ENCODE measurements around the gene NKAIN2. TPM values are rescaled to one million over a fixed set of nuclear protein-coding genes. Genes with fewer than 3 reads are reported as not detected.
"Not testable (repeated sequence)": the region's sequence is repeated elsewhere in the genome, so short reads cannot be mapped to it uniquely, and the experiment has no call there.

Gene NKAIN2
- total RNA-seq, 1 experiment from 2014 or later = 2.5 TPM

DNA sequence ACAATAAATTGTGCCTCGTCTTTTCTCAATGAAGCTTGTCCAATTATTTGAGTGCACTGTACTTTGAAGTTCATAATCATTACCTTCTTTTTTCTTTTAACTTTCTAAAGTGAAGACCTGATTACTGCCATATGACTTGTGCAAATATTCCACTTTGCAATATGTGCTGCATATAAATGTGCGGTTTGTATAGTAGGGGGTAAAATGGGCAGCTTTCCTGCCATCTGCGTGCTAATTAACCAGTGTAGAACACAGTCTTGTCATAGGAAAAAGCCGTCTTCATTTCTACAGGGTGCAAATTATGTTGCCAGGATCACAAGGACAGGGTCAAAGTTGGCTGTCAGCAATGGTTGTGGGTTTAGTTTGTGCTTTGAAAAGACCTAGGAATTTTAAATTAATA lies 397.0 kb downstream of the NKAIN2 start:
- no peak for DNase-seq (ENCODE audit: low read depth)
- in situ Hi-C loops (cut with HindIII; ENCODE audit: low pct_unique_long_range_greater_than_20kb, low sequenced_read_pairs) = no loop called here

DNA sequence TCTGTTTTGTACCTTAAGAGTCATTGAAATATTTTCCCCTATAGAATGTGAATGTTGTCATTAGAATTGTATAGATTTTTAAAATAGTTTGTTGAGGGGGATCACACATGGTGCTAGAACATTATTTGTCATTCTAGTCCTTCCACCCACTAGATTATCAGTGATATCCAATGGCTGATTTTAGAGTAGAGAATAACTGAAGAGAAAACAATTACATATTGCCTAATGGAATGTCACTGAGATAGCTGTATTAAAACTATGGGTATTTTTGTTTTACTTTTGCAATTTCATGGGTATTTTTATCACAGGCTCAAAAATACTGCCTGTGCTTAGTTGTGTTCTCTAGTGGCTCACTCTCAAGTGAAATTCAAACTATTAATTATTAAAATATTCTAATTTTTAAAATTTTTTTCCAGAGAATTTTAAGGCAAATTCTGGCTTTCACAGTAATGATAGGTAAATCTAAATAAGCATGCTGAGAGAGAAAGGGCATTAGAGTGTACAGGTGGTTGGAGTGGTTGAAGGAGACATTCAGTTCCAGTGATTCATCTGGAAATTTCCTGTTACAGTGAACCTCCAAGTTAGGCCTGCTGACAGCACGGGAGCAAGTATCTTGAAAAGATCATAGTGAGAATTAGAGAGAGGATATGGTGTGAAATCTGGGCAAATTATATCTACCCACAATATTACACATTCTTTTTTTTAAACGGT lies 399.6 kb downstream of the NKAIN2 start:
- DNase-seq (ENCODE audit: low read depth) = no peak
- in situ Hi-C loops (cut with HindIII; ENCODE audit: low pct_unique_long_range_greater_than_20kb, low sequenced_read_pairs) = no loop called here

DNA sequence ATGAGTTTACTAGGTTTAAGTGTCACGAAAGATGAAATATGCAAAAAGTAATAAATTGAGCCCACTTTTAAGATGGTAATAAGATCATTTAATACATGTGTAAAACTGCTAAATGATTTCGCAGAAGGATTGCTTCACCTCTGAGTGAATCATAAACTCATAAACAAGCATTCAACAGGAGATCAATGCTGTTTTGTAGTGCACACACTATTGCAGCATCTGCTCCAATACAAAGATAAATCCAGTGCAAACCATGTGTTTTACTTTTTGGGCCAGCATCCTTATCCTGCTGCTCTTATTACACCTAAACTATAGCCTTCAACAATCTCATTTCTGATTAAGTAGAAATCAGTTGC lies 400.1 kb downstream of the NKAIN2 start:
- in situ Hi-C loops (cut with HindIII; ENCODE audit: low pct_unique_long_range_greater_than_20kb, low sequenced_read_pairs) = no loop called here

DNA sequence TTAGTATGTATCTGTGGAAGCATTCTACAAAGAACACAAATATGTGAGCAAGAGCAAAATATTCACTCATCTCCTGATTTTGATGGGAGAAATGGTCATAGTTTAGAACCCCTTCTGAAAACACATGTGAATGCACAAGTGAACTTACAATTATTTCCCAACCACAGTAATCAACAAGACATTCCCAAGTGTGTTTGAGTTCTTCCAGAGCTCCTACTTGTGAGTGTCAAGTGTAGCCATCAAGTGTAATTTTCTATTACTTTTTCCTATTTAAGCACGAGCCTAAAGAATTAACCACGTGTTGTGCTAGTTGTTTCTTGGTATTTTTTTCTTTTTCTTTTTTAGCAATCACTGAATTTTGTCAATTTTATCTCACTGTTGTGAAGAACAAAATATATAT lies 402.3 kb downstream of the NKAIN2 start:
- DNase-seq (ENCODE audit: low read depth) = no peak
- in situ Hi-C loops (cut with HindIII; ENCODE audit: low pct_unique_long_range_greater_than_20kb, low sequenced_read_pairs) = no loop called here

More for the DNA sequence above, 400.1 kb downstream of the NKAIN2 start:
- DNase-seq (ENCODE audit: low read depth) = no peak

DNA sequence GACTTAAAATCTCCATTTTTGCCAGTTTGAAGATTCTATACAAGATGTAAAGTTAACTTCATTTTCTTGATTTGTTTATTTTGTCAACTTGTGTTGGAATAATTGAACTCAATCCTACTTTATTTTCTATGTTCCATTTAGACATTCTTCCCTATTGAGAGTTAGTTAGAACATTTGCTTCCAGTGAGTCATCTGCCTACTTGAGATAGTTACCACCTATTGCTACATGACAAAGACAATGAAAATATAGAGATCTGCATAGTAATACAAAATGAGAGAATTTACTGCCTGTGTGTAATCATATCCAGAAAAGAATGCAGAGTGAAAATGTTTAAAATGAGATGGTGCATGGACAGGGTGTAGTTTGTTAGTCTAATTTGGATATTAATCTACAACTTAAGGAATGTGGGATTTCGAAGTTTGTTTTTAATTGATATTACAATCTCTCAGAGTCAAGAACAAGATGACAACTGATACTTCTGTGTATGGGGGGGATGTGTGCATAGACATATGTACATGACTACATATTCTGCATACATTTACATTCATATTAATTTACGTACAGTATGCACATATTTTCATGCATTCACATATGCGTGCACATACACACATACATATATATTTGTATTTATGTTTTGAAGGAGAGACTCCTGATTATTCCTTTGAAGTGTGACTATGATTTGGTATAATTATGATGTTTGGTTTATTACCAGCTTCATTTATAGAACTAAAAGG lies 420.1 kb downstream of the NKAIN2 start:
- in situ Hi-C loops (cut with HindIII; ENCODE audit: low pct_unique_long_range_greater_than_20kb, low sequenced_read_pairs) = no loop called here
- DNase-seq (ENCODE audit: low read depth) = peak; percentile 38

DNA sequence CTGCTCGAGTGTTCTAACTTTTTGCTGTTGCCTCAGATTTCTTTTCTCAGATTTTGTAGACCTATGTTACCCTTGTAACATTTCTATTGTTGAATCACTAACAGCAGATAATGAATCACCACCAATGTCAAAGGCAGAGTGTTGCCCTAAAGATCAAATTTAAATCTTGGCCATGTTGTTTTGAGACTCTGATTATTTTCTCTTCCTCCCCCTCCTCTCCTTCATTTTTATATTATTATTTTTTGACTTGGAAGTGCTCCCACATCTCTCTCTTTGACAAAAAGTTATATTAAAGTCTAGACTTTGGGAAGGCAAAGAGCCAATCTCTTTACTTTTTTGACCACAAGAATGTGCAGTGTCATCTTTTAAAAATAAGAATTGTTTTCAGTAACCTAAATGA lies 422.7 kb downstream of the NKAIN2 start:
- in situ Hi-C loops (cut with HindIII; ENCODE audit: low pct_unique_long_range_greater_than_20kb, low sequenced_read_pairs) = no loop called here
- DNase-seq (ENCODE audit: low read depth) = peak; percentile 64

DNA sequence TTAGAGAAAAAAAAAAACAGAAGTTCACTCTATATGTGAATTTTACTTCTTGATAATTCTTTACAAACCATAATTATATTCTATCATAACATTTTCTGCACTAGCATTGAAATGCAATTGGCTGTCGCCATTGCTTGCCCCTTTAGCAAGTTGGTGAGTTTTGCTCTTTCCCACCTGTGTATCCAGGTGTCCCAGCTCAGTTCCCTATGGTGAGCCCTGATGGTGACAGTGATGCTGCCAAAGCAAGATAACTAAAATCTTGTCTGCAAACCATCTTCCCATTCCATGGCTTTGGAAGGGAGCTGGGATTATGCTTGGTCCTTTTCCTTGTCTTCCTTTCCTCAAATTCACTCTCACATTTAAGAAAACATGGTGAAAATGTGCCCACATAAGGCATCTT lies 429.6 kb downstream of the NKAIN2 start:
- no peak for DNase-seq (ENCODE audit: low read depth)
- in situ Hi-C loops (cut with HindIII; ENCODE audit: low pct_unique_long_range_greater_than_20kb, low sequenced_read_pairs) = no loop called here

DNA sequence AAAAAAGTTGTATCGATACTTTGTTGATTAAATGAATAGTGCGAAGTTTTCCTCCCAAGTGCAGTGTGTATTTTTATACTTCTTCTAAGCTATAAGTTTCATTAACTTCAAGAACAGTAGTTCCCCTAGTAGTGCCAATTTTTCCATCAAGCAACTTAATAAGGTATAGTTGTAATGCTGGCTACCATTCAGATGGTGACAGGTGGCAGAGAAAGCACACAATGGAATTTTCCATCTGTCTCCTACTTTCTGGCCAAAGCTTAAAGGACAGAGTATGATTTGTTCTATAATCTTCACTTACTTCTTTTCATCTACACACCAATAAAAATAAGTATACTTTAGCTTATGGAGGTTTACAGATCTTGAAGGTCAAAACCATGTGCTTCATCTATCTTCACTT lies 431.1 kb downstream of the NKAIN2 start:
- in situ Hi-C loops (cut with HindIII; ENCODE audit: low pct_unique_long_range_greater_than_20kb, low sequenced_read_pairs) = no loop called here
- no peak for DNase-seq (ENCODE audit: low read depth)

DNA sequence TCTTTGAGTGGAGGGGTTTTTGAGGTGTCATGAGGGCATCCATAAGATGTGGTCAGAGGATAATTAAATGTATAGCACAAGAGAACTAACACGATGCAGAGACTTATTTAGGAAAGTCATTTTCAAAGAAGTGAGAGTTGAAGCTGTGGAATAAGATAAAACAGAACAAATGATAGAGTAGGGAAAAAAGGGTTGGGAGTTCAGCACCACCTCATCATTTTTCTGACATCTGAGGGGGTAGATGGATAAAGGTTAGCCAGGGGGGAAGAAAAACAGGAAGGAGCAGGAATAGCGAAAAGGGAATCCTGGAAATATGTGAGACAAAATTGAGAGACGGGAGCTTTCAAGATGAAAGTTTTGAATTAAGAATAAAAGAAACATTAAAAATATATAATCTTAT lies 434.2 kb downstream of the NKAIN2 start:
- in situ Hi-C loops (cut with HindIII; ENCODE audit: low pct_unique_long_range_greater_than_20kb, low sequenced_read_pairs) = no loop called here
- DNase-seq (ENCODE audit: low read depth) = no peak

DNA sequence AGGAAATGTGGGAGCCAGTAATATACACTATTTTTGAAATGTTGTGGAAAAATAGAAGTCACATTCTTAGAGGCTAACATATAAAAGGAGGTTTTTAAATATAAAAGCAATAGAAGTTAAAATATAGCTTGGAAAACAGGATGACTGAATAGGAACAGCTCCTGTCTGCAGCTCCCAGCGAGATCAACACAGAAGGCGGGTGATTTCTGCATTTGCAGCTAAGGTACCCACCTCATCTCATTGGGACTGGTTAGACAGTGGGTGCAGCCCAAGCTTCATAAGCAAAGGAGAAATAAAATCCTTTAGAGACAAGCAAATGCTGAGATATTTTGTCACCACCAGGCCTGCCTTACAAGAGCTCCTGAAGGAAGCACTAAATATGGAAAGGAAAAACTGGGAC lies 434.7 kb downstream of the NKAIN2 start:
- DNase-seq (ENCODE audit: low read depth); in situ Hi-C loops (cut with HindIII; ENCODE audit: low pct_unique_long_range_greater_than_20kb, low sequenced_read_pairs): not testable (repeated sequence)

DNA sequence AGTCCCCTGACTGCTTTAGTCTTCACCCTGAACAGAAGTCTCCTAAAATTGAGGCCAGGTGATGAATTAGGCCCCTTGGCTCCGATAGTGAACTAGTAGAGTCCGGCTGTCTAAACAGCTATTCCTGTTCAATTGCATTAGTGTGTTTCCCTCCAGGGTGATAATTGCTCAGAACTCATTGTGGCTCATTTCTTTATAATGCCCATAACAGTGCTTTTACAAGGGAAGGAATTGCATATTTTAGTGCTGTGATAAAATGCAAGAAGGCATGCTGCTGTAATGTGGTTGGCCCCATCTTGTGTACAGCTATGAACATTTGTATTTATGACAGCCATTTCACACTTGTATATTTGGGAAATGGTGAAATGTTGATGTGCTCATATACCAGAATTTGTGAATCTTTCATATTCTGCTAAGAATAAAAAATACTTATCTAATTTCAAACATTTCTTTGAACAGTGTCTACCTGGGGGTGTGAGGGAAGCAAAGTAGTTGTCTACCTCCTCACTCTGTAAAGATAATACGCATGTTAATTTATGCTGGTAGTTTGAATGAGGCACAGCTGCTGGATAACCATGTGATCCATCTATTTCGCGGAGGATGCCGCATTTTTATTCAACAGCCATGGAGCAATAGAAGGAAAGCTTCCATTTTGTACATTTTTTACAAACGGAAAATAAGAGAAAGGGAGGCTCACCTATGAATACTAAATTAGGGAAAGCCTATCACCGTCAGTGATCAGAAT lies 451.4 kb downstream of the NKAIN2 start:
- DNase-seq (ENCODE audit: low read depth) = no peak
- in situ Hi-C loops (cut with HindIII; ENCODE audit: low pct_unique_long_range_greater_than_20kb, low sequenced_read_pairs) = no loop called here

DNA sequence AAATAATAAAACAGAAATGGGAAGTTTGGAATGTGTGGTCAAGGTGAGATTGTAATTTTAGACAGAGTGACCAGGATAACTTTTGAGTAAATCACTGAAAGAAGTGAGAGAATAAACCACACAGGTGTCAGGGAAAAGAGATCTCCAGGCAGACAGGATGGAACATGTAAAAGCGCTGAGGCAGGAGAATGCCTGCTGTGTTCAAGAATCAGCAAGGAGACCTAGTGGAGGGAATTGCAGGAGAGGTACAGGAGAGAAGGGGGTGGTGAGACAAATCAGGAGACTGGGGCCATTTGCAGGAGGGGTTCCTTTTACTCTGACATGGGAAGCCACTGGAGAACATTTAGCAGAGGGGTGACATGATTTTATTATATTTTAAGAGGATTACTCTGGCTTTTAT lies 456.7 kb downstream of the NKAIN2 start:
- in situ Hi-C loops (cut with HindIII; ENCODE audit: low pct_unique_long_range_greater_than_20kb, low sequenced_read_pairs) = no loop called here
- no peak for DNase-seq (ENCODE audit: low read depth)

DNA sequence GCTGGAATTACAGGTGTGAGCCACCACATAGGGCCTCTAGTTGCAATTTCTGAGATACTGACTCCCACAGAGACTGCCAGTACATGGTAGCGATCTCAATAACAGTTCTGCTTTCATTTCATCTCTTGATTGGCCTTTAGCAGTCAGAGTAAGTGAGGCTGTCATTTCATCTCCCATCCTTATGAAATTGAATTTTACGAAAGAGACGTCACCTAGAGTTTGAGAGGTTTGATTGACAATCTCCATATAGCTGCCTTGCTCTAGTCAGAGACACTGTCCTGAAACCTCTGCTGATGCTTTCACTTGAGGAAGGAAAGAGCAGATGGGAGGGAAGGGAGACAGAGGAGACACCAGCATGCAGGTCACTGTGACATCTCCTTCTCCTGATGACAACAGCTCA lies 466.1 kb downstream of the NKAIN2 start:
- in situ Hi-C loops (cut with HindIII; ENCODE audit: low pct_unique_long_range_greater_than_20kb, low sequenced_read_pairs) = no loop called here
- no peak for DNase-seq (ENCODE audit: low read depth)

DNA sequence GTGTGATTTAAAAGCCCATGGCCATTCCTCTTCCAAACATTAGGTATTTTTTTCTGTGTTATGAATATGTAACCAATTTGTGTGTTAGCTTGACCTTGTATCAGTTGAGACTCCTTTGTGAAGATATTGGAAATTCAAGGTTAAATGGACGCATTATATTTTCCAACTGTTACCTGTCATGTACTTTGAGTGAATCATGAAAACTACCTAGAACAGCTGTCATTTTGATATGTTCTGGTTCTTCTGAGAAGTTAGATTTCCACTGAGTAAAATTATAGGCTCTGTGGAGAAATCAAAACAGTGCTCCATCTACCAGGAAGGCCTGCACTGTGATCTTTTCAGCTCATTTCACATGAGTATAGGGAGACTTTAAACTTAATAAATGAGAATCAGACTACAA lies 470.0 kb downstream of the NKAIN2 start:
- DNase-seq (ENCODE audit: low read depth) = no peak
- in situ Hi-C loops (cut with HindIII; ENCODE audit: low pct_unique_long_range_greater_than_20kb, low sequenced_read_pairs) = no loop called here

DNA sequence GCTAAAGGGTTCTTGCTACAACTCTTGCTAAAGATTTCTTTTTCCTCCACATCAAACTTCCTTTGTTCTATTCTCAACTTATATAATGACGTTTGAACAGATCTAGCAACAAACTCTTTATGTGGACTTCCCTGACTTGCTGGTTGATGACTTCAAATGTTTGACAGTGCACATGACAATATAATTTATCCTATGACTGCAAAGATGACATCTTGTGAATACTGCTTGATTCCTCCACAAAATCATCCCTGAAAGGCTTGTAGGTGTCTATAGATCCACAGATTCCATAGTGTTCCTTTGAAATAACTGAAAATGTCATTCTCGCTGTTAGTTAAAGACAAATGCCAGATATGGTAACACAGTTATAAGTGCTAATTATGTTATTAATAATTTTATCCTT lies 478.9 kb downstream of the NKAIN2 start:
- no peak for DNase-seq (ENCODE audit: low read depth)
- in situ Hi-C loops (cut with HindIII; ENCODE audit: low pct_unique_long_range_greater_than_20kb, low sequenced_read_pairs) = no loop called here

DNA sequence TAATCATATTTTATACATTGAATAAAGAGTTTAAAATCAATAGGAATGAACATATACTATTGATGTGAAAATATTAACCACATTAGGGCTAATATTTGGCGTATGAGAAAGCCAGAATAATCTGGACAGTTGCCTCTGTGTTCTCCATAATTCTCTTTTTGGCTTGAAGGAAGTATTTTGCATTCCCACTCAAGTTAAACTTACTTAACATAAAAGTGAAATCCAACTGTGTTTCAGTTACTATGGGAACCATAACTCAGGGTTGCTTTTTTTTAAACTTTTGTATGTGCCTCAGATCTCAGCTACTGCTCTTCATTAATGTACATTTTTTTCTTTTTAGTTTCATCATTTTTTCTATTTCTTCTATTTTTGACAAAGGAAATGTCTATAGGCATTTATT lies 479.8 kb downstream of the NKAIN2 start:
- no peak for DNase-seq (ENCODE audit: low read depth)
- in situ Hi-C loops (cut with HindIII; ENCODE audit: low pct_unique_long_range_greater_than_20kb, low sequenced_read_pairs) = no loop called here

DNA sequence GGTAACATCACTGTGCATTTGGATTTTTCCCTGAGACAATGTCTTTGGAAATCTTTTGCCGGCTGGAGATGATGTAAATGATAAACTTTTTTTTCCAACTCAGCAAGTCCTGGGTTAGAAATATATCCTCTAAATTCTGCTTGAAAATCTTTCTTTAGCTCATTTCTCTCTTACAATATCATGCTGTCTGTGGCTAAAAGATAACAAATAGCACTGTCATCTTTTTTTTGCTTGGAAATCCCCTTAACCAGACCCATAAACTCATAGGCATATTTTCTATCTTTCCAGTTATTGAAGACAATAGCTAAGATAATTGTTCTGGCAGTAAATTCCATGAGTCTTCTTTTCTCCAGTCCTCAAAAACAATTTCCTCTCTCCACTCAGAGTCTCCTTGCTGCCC lies 481.5 kb downstream of the NKAIN2 start:
- no peak for DNase-seq (ENCODE audit: low read depth)
- in situ Hi-C loops (cut with HindIII; ENCODE audit: low pct_unique_long_range_greater_than_20kb, low sequenced_read_pairs) = no loop called here

DNA sequence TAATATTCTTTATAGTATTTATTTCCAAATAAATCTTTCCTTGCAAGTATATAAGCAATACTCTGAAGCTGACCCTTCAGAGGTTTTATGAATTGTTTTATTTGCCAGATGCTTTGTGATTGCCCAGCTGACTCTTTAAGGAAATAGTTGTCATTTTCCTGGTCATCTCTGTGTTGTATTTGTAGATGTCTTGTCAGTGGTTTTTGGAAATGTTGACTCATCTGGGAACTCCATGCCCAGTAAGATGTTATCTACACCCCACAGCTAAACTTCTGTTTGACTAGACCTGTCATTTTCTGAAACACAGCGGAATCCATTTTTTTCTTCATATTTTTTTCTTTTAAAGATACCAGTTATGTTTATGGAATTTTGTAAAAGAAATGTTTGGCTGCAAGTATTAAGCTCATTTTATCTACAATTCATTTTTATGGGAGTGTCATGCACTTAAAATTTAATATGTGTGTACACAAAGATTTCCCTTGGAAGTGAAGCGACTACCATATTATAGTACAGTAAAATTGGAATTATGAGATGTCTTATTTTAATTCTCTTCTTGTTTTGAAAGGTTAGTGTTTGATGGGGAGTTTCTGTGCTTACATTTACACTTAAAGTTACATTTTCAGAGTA lies 491.0 kb downstream of the NKAIN2 start:
- no peak for DNase-seq (ENCODE audit: low read depth)
- in situ Hi-C loops (cut with HindIII; ENCODE audit: low pct_unique_long_range_greater_than_20kb, low sequenced_read_pairs) = no loop called here

DNA sequence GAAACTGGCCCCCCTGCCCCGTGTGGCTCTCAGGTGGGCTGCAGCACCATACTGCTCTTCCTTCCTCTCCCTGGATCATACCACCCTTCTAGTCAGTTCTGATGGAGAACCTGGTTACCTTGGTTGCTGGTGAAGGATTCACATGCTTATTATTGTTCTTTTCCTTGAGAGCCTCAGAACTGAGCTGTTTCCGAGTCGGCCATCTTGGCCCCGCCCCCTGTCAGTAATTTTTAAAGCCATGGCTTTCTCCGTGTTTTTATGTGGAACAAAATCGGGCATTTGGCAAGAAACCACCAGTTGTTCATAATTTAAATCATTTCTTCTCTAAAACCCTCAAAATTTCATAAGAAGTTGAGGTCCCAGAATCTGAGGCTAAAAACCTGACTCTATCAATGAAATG lies 493.8 kb downstream of the NKAIN2 start:
- in situ Hi-C loops (cut with HindIII; ENCODE audit: low pct_unique_long_range_greater_than_20kb, low sequenced_read_pairs) = no loop called here
- peak; percentile 14 for DNase-seq (ENCODE audit: low read depth)
